SK-N-SH treated with all-trans-retinoic acid at 6 μM for 48 hours (cell line): ENCODE data around the gene CCDC124.

ENCODE experiments used
- ATAC-seq: fragments of 200-7000 bp; cut with Tn5 transposase; 3 replicates; pipeline ENCODE4 v1.9.1; 2020; ENCODE audit warnings: mild to moderate bottlenecking, moderate library complexity
- ARNTL ChIP-seq: fragments of 450-650 bp; formaldehyde crosslinking; IDR thresholded peaks from 2 replicates; pipeline ENCODE4 v1.5.0; 2020; ENCODE audit warnings: low read depth, mild to moderate bottlenecking, moderate library complexity, borderline replicate concordance
- BACH2 ChIP-seq: fragments of 250-450 bp; sonication (Bioruptor Pico); IDR thresholded peaks from 2 replicates; pipeline ENCODE4 v1.9.0; 2021; ENCODE audit warnings: mild to moderate bottlenecking, borderline replicate concordance
- CREB5 ChIP-seq: fragments of 250-450 bp; sonication (Bioruptor Pico); IDR thresholded peaks from 2 replicates; pipeline ENCODE4 v1.5.1; 2020; ENCODE audit warnings: low read depth, mild to moderate bottlenecking, moderate library complexity
- CSDC2 ChIP-seq: fragments of 250-450 bp; sonication (Bioruptor Pico); IDR thresholded peaks from 2 replicates; pipeline ENCODE4 v1.5.0; 2020; ENCODE audit warnings: mild to moderate bottlenecking, moderate library complexity
- CSRNP3 ChIP-seq: fragments of 250-450 bp; sonication (Bioruptor Pico); IDR thresholded peaks from 2 replicates; pipeline ENCODE4 v1.5.1; 2021; ENCODE audit warnings: mild to moderate bottlenecking, moderate library complexity
- ESRRG ChIP-seq: fragments of 250-450 bp; sonication (Bioruptor Pico); IDR thresholded peaks from 2 replicates; pipeline ENCODE4 v1.6.1; 2021; ENCODE audit warnings: mild to moderate bottlenecking
- GLIS3 ChIP-seq: fragments of 250-450 bp; sonication (Bioruptor Pico); IDR thresholded peaks from 2 replicates; pipeline ENCODE4 v1.5.0; 2020; ENCODE audit warnings: mild to moderate bottlenecking, moderate library complexity
- ISL1 ChIP-seq: fragments of 250-450 bp; sonication (Bioruptor Pico); IDR thresholded peaks from 2 replicates; pipeline ENCODE4 v2.1.2; 2022; ENCODE audit warnings: mild to moderate bottlenecking, moderate library complexity
- OSR1 ChIP-seq: fragments of 250-450 bp; sonication (Bioruptor Pico); IDR thresholded peaks from 2 replicates; pipeline ENCODE4 v1.8.0; 2022; ENCODE audit warnings: moderate library complexity, mild to moderate bottlenecking, inconsistent platforms
- PATZ1 ChIP-seq: fragments of 250-450 bp; sonication (Bioruptor Pico); IDR thresholded peaks from 2 replicates; pipeline ENCODE4 v1.8.0; 2020; ENCODE audit warnings: mild to moderate bottlenecking, moderate library complexity, borderline replicate concordance
- POU6F1 ChIP-seq: fragments of 250-450 bp; sonication (Bioruptor Pico); IDR thresholded peaks from 2 replicates; pipeline ENCODE4 v1.8.0; 2021; ENCODE audit warnings: low read depth, mild to moderate bottlenecking, moderate library complexity, borderline replicate concordance
- SNAI2 ChIP-seq: fragments of 250-450 bp; sonication (Bioruptor Pico); IDR thresholded peaks from 2 replicates; pipeline ENCODE4 v1.5.0; 2020; ENCODE audit warnings: mild to moderate bottlenecking, moderate library complexity
- TCF4 ChIP-seq: fragments of 250-450 bp; sonication (Bioruptor Pico); IDR thresholded peaks from 2 replicates; pipeline ENCODE4 v1.8.0; 2021; ENCODE audit warnings: mild to moderate bottlenecking, moderate library complexity, borderline replicate concordance
- TOX ChIP-seq: fragments of 250-450 bp; sonication (Bioruptor Pico); IDR thresholded peaks from 2 replicates; pipeline ENCODE4 v1.8.0; 2021; ENCODE audit warnings: mild to moderate bottlenecking, moderate library complexity, borderline replicate concordance
- TSHZ2 ChIP-seq: fragments of 250-450 bp; sonication (Bioruptor Pico); IDR thresholded peaks from 2 replicates; pipeline ENCODE4 v1.5.0; 2020; ENCODE audit warnings: mild to moderate bottlenecking, moderate library complexity
- ZC3H10 ChIP-seq: fragments of 250-450 bp; sonication (Bioruptor Pico); IDR thresholded peaks from 2 replicates; pipeline ENCODE4 v1.5.1; 2021; ENCODE audit warnings: mild to moderate bottlenecking, moderate library complexity
- ZFP3 ChIP-seq: fragments of 250-450 bp; sonication (Bioruptor Pico); IDR thresholded peaks from 2 replicates; pipeline ENCODE4 v1.5.0; 2020; ENCODE audit warnings: mild to moderate bottlenecking, moderate library complexity
- ZFP30 ChIP-seq: fragments of 450-650 bp; formaldehyde crosslinking; IDR thresholded peaks from 2 replicates; pipeline ENCODE4 v1.5.0; 2022; ENCODE audit warnings: mild to moderate bottlenecking, moderate library complexity
- ZNF565 ChIP-seq: fragments of 450-650 bp; formaldehyde crosslinking; conservative IDR thresholded peaks from 2 replicates; pipeline ENCODE4 v1.5.0; 2020; ENCODE audit warnings: low read depth, mild to moderate bottlenecking, moderate library complexity
- ZNF70 ChIP-seq: fragments of 450-650 bp; formaldehyde crosslinking; IDR thresholded peaks from 2 replicates; pipeline ENCODE4 v1.5.0; 2020; ENCODE audit warnings: mild to moderate bottlenecking, moderate library complexity

CCDC124 gene

GRCh38 chr19:17973759-17974158 is 40.9 kb downstream of the CCDC124 start:
- ATAC-seq, result no peak

DNA sequence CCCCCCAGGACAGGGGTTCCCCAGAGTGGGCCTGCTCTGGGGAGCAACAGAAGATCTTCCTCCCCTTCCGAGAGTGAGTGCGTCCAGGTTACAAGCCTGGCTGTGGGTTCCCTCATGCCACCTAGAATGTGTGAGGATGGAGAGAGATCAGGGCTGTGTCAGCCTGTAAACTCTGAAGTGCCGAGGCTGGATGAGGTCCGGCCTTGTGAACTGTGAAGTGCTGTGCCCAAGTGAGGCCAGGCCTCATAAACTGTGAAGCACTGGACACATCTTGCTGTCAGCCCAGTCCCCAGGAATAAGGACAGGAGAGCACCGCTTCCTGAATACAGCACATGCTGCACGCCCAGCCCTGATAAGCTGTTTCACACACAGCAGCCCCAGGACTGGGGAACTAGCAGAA is 41.7 kb downstream of the CCDC124 start:
- no peak for ATAC-seq
- TF ChIP-seq CREB5 (CRISPR knock-in tag) (no peak), GLIS3 (CRISPR knock-in tag) (no peak), ZC3H10 (CRISPR knock-in tag) (no peak), BACH2 (CRISPR knock-in tag) (no peak), ISL1 (no peak), TCF4 (CRISPR knock-in tag) (no peak), OSR1 (CRISPR knock-in tag) (no peak), CSRNP3 (CRISPR knock-in tag) (no peak), SNAI2 (CRISPR knock-in tag) (no peak), PATZ1 (no peak), ZNF565 (CRISPR knock-in tag) (no peak), ZFP3 (CRISPR knock-in tag) (no peak), TSHZ2 (no peak), POU6F1 (CRISPR knock-in tag) (no peak), ZNF70 (CRISPR knock-in tag) (no peak), TOX (CRISPR knock-in tag) (no peak), ESRRG (no peak), ARNTL (CRISPR knock-in tag) (no peak), CSDC2 (CRISPR knock-in tag) (no peak)

More at GRCh38 chr19:17973759-17974158, 40.9 kb downstream of the CCDC124 start:
- no peak for TF ChIP-seq ARNTL (CRISPR knock-in tag)

DNA sequence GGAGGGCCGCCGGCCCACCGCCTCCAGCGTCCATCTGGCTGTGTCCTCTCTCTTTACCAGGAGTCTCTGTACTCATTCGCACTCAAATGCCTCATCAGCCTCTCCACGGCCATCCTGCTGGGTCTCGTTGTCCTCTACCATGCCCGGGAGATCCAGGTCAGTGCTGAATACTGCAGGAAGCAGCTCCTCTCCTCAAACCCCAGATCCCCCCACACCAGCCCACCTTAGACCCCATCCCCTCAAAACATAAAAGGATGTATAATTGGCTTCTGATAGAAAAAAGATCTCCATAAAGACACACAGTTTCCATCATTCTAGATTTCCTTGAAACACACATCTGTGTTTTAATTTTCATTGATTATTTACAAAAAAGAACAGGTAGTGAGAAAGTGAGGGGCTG is 42.2 kb downstream of the CCDC124 start:
- TF ChIP-seq GLIS3 (CRISPR knock-in tag) (no peak), ZFP30 (CRISPR knock-in tag) (no peak), CSDC2 (CRISPR knock-in tag) (no peak), TSHZ2 (no peak), TCF4 (CRISPR knock-in tag) (no peak), ARNTL (CRISPR knock-in tag) (no peak), PATZ1 (no peak), SNAI2 (CRISPR knock-in tag) (no peak)
- TF ChIP-seq, all 23 proteins: peak for 0
- ATAC-seq, result no peak
